Naive B cell (primary cell): ENCODE data around the gene SAMD4A. TPM values are rescaled to one million over a fixed set of nuclear protein-coding genes. Genes with fewer than 3 reads are reported as not detected.

Experiments
- ATAC-seq, 2 donors: fragments of 150-1000 bp; cut with Tn5 transposase; 2 replicates each; pipeline ENCODE4 v1.10.0; 2021; ENCODE audit warnings: low read depth in 2 of 2, mild to moderate bottlenecking in 2 of 2, moderate library complexity in 2 of 2
- DNase-seq: peaks from one replicate; pipeline ENCODE4 v3.0.0; 2022
- H3K27ac Mint-ChIP-seq, 6 donors: one replicate each; pipeline ENCODE4 v1.8.0; 2020 to 2022; ENCODE audit warnings: mild to moderate bottlenecking in 6 of 6, mixed read lengths in 6 of 6, moderate library complexity in 5 of 6, inconsistent platforms in 2 of 6
- H3K27me3 Mint-ChIP-seq, 3 donors: one replicate each; pipeline ENCODE4 v1.8.0; 2021 to 2022; ENCODE audit warnings: mixed read lengths in 3 of 3, mild to moderate bottlenecking in 1 of 3
- H3K36me3 Mint-ChIP-seq, 2 donors: one replicate each; pipeline ENCODE4 v1.8.0; 2020 to 2022; ENCODE audit warnings: mixed read lengths in 2 of 2, inconsistent platforms in 1 of 2, mild to moderate bottlenecking in 1 of 2
- H3K4me1 Mint-ChIP-seq, 3 donors: one replicate each; pipeline ENCODE4 v1.8.0; 2020 to 2022; ENCODE audit warnings: mixed read lengths in 3 of 3, inconsistent platforms in 1 of 3, mild to moderate bottlenecking in 1 of 3, moderate library complexity in 1 of 3
- H3K4me3 Mint-ChIP-seq, 8 donors: one replicate each; pipeline ENCODE4 v1.8.0; 2020 to 2022; ENCODE audit warnings: mild to moderate bottlenecking in 8 of 8, mixed read lengths in 8 of 8, moderate library complexity in 8 of 8, inconsistent platforms in 2 of 8
- H3K9me3 Mint-ChIP-seq, 7 donors: one replicate each; pipeline ENCODE4 v1.8.0; 2020 to 2022; ENCODE audit warnings: mixed read lengths in 7 of 7, mild to moderate bottlenecking in 5 of 7, inconsistent platforms in 2 of 7, moderate library complexity in 1 of 7
- polyA plus RNA-seq, 6 donors: library from polyadenylated mRNA; unstranded; fragments of 300-500 nt; fragmentation: Illumina TruSeq; gene quantifications; one replicate each; pipeline ENCODE4 v1.2.3, GENCODE V29; 2021; ENCODE audit warnings: low read depth in 6 of 6

The SAMD4A gene
- polyA plus RNA-seq, 6 donors from 2014 or later, result 0.84 to 2.1 (median 1.2) TPM; not detected in 1

DNA sequence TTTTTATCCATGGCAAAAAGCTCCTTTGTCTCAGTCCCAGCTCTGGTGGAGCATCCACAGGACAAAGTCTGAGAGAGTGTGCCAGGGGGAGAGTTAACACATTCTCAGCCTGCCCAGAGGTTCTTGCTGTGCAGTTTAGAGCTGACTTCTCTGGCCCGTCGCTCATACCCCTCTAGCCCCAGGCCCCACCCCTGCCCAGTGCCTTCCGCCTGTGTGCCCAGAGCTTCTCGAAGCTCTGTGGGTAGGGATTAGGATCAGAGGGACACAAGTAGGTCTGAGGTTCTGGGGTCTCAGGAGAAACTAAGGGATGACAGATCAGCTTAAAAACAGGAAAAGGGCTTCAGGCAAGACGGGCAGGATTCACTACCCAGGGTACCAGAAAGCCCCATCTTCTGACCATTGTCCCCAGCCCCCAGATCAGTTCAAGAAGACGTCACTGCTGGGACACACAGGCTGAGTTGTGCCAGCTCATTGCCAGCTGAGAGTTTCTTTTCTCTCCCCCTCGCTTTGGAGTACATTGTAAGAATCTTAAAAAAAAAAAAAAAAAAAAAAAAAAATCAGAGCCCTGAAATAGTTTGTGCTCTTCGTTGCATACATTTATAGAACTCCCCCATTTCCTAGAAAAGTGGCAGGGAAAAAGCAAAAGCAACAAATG is 208.7 kb downstream of the SAMD4A start:
- H3K9me3 Mint-ChIP-seq, result no peaks in the 10 kb centered on the region
- H3K27me3 Mint-ChIP-seq, result peaks cover 0 to under 1% (median 0%) of the 10 kb centered on the region in 3 donors
- DNase-seq (no peak), ATAC-seq (no peak)
- no peaks in the 10 kb centered on the region for H3K36me3 Mint-ChIP-seq
- peak overlapping the region in 1 of 6 donors; percentile 54 for H3K27ac Mint-ChIP-seq
- H3K4me1 Mint-ChIP-seq, result peaks cover 36 to 52% (median 40%) of the 10 kb centered on the region in 3 donors
- H3K4me3 Mint-ChIP-seq, result peak overlapping the region in 6 of 8 donors; percentile 22 to 93 (median 86)

GRCh38 chr14:54776361-54777001 is 209.6 kb downstream of the SAMD4A start:
- peak overlapping the region; percentile 74 to 93 (median 86) for H3K4me3 Mint-ChIP-seq
- no peaks in the 10 kb centered on the region for H3K9me3 Mint-ChIP-seq
- H3K27ac Mint-ChIP-seq, result peak overlapping the region; percentile 22 to 96 (median 58)
- peak; percentile 76 for DNase-seq
- peaks cover 0 to 5% (median 0%) of the 10 kb centered on the region in 3 donors for H3K27me3 Mint-ChIP-seq
- ATAC-seq, result peak; percentile 77 to 78
- H3K4me1 Mint-ChIP-seq, result peaks cover 36 to 53% (median 45%) of the 10 kb centered on the region in 3 donors
- H3K36me3 Mint-ChIP-seq, result no peaks in the 10 kb centered on the region

DNA sequence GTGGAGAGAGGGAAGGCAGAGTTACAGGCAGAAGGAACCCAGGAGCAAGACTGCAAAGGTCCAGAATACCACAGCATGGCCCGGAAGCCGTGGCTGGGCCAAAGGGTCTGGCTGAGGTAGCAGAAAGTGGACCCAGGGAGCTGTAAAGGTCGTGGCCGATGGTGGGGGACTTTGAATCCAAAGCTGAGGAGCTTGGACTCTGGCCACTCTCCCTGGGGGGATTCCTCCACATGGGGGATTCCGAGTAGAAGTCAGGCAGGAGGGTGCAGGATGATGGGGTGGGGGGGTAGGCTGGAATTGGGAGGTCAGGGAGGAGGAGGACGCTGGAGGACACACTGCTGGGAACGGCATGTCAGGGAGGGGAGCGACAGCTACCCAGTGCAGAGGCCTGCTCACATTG is 210.5 kb downstream of the SAMD4A start:
- ATAC-seq, result no peak
- H3K36me3 Mint-ChIP-seq, result no peaks in the 10 kb centered on the region

GRCh38 chr14:54778618-54779345 is 211.9 kb downstream of the SAMD4A start:
- Mint-ChIP-seq H3K36me3 (no peaks in the 10 kb centered on the region), H3K4me1 (peaks cover 40 to 61% (median 49%) of the 10 kb centered on the region in 3 donors), H3K4me3 (no peak overlapping the region), H3K9me3 (no peaks in the 10 kb centered on the region), H3K27me3 (peaks cover 0 to 5% (median 0%) of the 10 kb centered on the region in 3 donors), H3K27ac (peak overlapping the region in 1 of 6 donors; percentile 10)
- no peak for DNase-seq
- no peak for ATAC-seq

More for the DNA sequence above, 210.5 kb downstream of the SAMD4A start:
- peaks cover 0 to 5% (median 0%) of the 10 kb centered on the region in 3 donors for H3K27me3 Mint-ChIP-seq
- DNase-seq, result no peak
- H3K4me1 Mint-ChIP-seq, result peaks cover 38 to 62% (median 48%) of the 10 kb centered on the region in 3 donors
- H3K9me3 Mint-ChIP-seq, result no peaks in the 10 kb centered on the region
- peak overlapping the region in 2 of 6 donors; percentile 63 to 96 for H3K27ac Mint-ChIP-seq
- H3K4me3 Mint-ChIP-seq, result peak overlapping the region in 5 of 8 donors; percentile 56 to 91 (median 85)

DNA sequence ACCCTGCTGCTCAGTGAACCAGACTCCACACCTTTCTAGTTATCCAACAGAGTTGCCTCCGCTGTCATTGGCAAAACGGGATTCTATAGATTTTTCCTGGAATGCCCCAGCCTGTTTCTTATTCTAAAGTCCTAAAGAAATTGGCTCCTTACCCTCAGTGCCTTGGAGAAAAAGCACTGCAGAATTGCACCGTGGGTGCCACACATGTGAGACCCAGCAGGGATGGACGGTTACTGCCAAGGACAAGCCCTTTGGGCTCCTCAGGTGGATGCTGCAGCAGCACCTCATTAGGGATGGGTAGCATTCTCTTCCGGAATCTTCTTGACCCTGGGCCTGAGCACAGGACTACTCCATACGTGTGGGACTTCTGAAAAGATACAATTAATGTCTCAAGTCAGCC is 214.2 kb downstream of the SAMD4A start:
- Mint-ChIP-seq H3K9me3 (no peaks in the 10 kb centered on the region), H3K36me3 (no peaks in the 10 kb centered on the region), H3K4me1 (peaks cover 30 to 46% (median 42%) of the 10 kb centered on the region in 3 donors), H3K27ac (no peak overlapping the region), H3K27me3 (peaks cover 0 to 5% (median 0%) of the 10 kb centered on the region in 3 donors), H3K4me3 (no peak overlapping the region)
- ATAC-seq (no peak), DNase-seq (no peak)

- H3K4me3 Mint-ChIP-seq, result peak overlapping the region in 6 of 8 donors; percentile 59 to 75 (median 61)
Observed at GRCh38 chr14:54781961-54782750, 215.2 kb downstream of the SAMD4A start.

GRCh38 chr14:54782751-54783659 is 216.1 kb downstream of the SAMD4A start:
- peak; percentile 95 to 98 for ATAC-seq
- peak; percentile 45 for DNase-seq
- peaks cover 0 to 5% (median 0%) of the 10 kb centered on the region in 3 donors for H3K27me3 Mint-ChIP-seq
- peak overlapping the region in 6 of 8 donors; percentile 59 to 75 (median 61) for H3K4me3 Mint-ChIP-seq
- H3K36me3 Mint-ChIP-seq, result peaks cover 0 to 3% of the 10 kb centered on the region in 2 donors
- H3K9me3 Mint-ChIP-seq, result no peaks in the 10 kb centered on the region
- peaks cover 17 to 27% (median 26%) of the 10 kb centered on the region in 3 donors for H3K4me1 Mint-ChIP-seq
- H3K27ac Mint-ChIP-seq, result peak overlapping the region in 1 of 6 donors; percentile 89

More at GRCh38 chr14:54781961-54782750, 215.2 kb downstream of the SAMD4A start:
- Mint-ChIP-seq H3K9me3 (no peaks in the 10 kb centered on the region), H3K4me1 (peaks cover 19 to 35% (median 31%) of the 10 kb centered on the region in 3 donors), H3K27ac (no peak overlapping the region), H3K27me3 (peaks cover 0 to 5% (median 0%) of the 10 kb centered on the region in 3 donors), H3K36me3 (no peaks in the 10 kb centered on the region)
- DNase-seq, result no peak
- ATAC-seq, result no peak

DNA sequence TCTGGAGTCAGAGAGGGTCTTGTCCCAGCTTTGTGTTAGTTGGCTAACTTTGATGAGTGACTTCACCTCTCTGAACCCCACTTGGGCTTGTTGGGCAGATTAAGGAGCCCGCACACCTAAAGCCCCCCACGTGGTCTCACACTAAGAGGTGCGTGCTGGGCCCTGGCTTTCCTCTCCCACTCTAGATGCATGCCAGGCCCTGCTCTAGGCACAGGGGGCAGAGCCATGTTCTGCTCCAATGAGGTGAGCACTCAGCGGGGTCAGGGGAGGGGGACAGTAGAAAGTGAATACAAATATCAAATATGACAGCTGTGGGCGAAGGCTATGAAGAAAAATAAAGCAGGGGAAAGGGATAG is 216.7 kb downstream of the SAMD4A start:
- Mint-ChIP-seq H3K4me3 (peak overlapping the region in 1 of 8 donors; percentile 40), H3K9me3 (no peaks in the 10 kb centered on the region), H3K36me3 (peaks cover 0 to 9% of the 10 kb centered on the region in 2 donors), H3K4me1 (peaks cover 11 to 25% (median 20%) of the 10 kb centered on the region in 3 donors), H3K27ac (no peak overlapping the region), H3K27me3 (peaks cover 0 to 5% (median 0%) of the 10 kb centered on the region in 3 donors)
- DNase-seq (no peak), ATAC-seq (no peak)

- H3K36me3 Mint-ChIP-seq, result peaks cover 0 to 11% of the 10 kb centered on the region in 2 donors
Observed at GRCh38 chr14:54784060-54784459, 217.1 kb downstream of the SAMD4A start.

DNA sequence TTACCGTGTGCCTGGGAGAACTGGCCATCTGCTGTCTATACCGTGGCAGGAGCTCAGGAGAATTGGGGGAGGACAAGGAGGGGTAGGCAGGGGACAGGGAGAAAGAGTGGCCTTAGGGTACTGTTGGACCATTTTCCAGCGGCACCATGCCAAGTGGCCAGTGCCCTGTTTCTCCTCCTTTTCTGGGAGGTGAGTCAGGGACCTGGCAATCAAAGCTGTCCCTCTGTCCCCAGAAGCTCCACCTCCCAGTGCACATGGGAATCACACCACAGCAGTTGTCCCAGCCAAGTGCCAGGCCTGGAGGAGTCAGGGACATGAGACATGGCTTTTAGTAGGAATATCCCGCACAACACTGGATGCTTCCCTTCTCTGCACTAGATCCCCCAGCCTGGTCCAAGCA is 217.7 kb downstream of the SAMD4A start:
- Mint-ChIP-seq H3K4me1 (peaks cover 11 to 25% (median 18%) of the 10 kb centered on the region in 3 donors), H3K27ac (no peak overlapping the region), H3K9me3 (no peaks in the 10 kb centered on the region), H3K4me3 (no peak overlapping the region), H3K36me3 (peaks cover 6 to 17% of the 10 kb centered on the region in 2 donors), H3K27me3 (peaks cover 0 to 5% (median 0%) of the 10 kb centered on the region in 3 donors)
- ATAC-seq, result no peak
- no peak for DNase-seq

More at GRCh38 chr14:54784060-54784459, 217.1 kb downstream of the SAMD4A start:
- H3K27ac Mint-ChIP-seq, result no peak overlapping the region
- DNase-seq (no peak), ATAC-seq (no peak)
- H3K27me3 Mint-ChIP-seq, result peaks cover 0 to 5% (median 0%) of the 10 kb centered on the region in 3 donors
- peaks cover 11 to 25% (median 18%) of the 10 kb centered on the region in 3 donors for H3K4me1 Mint-ChIP-seq
- H3K4me3 Mint-ChIP-seq, result no peak overlapping the region
- H3K9me3 Mint-ChIP-seq, result no peaks in the 10 kb centered on the region

DNA sequence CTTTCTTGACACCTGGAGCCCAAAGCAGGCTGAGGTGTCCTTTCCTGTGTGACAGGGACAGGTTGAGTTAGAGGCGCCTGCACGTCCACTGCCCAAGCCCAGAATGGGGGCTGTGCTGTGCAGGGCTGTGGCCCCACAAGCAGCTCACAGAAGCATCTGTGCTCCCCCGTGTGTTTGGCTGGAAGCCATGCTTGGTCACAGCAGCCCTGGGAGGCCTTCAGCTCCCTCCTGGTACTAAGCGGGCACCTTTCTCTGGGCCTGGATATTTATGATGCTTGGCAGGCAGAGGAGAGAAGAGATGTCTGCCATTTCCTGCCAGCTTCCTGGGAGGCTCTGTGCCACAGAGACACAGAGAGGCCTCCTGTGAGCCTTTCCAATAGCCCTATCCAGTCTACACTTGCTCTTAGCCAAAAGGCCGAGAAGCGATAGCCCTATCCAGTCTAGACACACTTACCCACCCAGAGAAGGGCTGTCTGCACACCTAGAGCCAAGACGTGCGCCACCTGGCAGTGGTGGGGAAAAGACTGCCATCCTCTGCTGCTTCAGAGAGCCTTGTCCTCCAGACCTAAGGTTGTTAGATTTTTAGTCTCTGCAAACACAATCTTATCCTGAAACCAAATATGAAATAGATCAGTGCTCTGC is 218.3 kb downstream of the SAMD4A start:
- H3K27ac Mint-ChIP-seq, result peak overlapping the region in 1 of 6 donors; percentile 53

More for the DNA sequence above, 218.3 kb downstream of the SAMD4A start:
- DNase-seq (no peak), ATAC-seq (no peak)
- Mint-ChIP-seq H3K4me3 (no peak overlapping the region), H3K9me3 (no peaks in the 10 kb centered on the region), H3K27me3 (peaks cover 0 to 5% (median 0%) of the 10 kb centered on the region in 3 donors), H3K4me1 (peaks cover 11 to 25% (median 18%) of the 10 kb centered on the region in 3 donors), H3K36me3 (peaks cover 12 to 19% of the 10 kb centered on the region in 2 donors)
